Measurements from ENCODE around the gene ARPP19. TPM values are rescaled to one million over a fixed set of nuclear protein-coding genes. Genes with fewer than 3 reads are reported as not detected.
A peak's percentile ranks its signal among the peaks of the same experiment; 100 is the strongest.

ARPP19 gene
- total RNA-seq (2014; rRNA removed; shearing (Covaris generic)) (48.0 and 68.3 TPM in 2 replicates), total RNA-seq (2022) (92.9 and 101 TPM in 2 replicates), Bru-seq, nascent RNA (percentile 95 among the genes with signal in this experiment), BruChase-seq, experiment 1, labeled RNA remaining after a 6-hour chase (percentile 98 among the genes with signal in this experiment), BruChase-seq, experiment 2, labeled RNA remaining after a 2-hour chase (percentile 99 among the genes with signal in this experiment)
- long read RNA-seq, full-length matches to known transcripts = 83 of 94 reads
- long read RNA-seq, partial matches to known transcripts = 0 of 94 reads
- long read RNA-seq, other reads (novel, unspliced or antisense) = 11 of 94 reads

- H3K36me3 ChIP-seq (ENCODE audit: insufficient read depth, low read length) = peaks cover 30% of the 10 kb centered on the region
- CTCF ChIA-PET (ENCODE audit: unreplicated experiment) = no interaction called here
- peaks cover 30% of the 10 kb centered on the region for H3K4me1 ChIP-seq (ENCODE audit: insufficient read depth, low read length, poor library complexity, severe bottlenecking)
- H3K4me2 ChIP-seq (ENCODE audit: low read length) = peak within 1 kb of the TSS; percentile 93
- H2AFZ ChIP-seq (ENCODE audit: low read length) = peak within 1 kb of the TSS; percentile 98
- intact Hi-C loops (cut with micrococcal nuclease; ENCODE audit: unreplicated experiment) = loop anchor here (1.0 kb wide), 5 partner anchors 103 to 313 kb away; no protein-coding TSS in a partner anchor
- no peaks in the 10 kb centered on the region for H3K9me2 ChIP-seq (ENCODE audit: insufficient read depth, low read length)
- TF ChIP-seq EZH2phosphoT487 (IDR thresholded peaks at IDR 0.05; ENCODE audit: borderline replicate concordance, low read depth, low read length) = no peak
- peak; percentile 58 for TF ChIP-seq CTCF (conservative IDR thresholded peaks at IDR 0.05; ENCODE audit: low read length)
- H4K20me1 ChIP-seq (ENCODE audit: insufficient read depth, low read length) = peaks cover 13% of the 10 kb centered on the region
- peaks cover 47% of the 10 kb centered on the region for H3K79me2 ChIP-seq (ENCODE audit: insufficient read depth, low read depth, low read length)
- no peaks in the 10 kb centered on the region for H3K9me3 ChIP-seq (ENCODE audit: low read length)
- POLR2A ChIA-PET = interaction anchor here (0.6 to 1.7 kb wide), 3 partner anchors 10 to 114 kb away, joined by 3 to 6 read pairs (median 3); no protein-coding TSS in a partner anchor
- H3K27ac ChIP-seq (ENCODE audit: low read depth, low read length, poor library complexity, severe bottlenecking) = peak within 1 kb of the TSS; percentile 75
- H3K4me3 ChIP-seq (ENCODE audit: low read depth, low read length, poor library complexity, severe bottlenecking) = peak within 1 kb of the TSS; percentile 85
- peak; percentile 90 for DNase-seq (ENCODE audit: low spot score)
- BruUV-seq (replicated peaks) = no TSS peak
Observed at GRCh38 chr15:52568601-52569585, at the start of gene ARPP19. TSS of gene ARPP19 (minus strand) at chr15:52569030. CDS start at chr15:52568892, 138 bp downstream.

GRCh38 chr15:52617026-52617425 lies 48.2 kb upstream of the ARPP19 start:
- TF ChIP-seq EZH2phosphoT487 (IDR thresholded peaks at IDR 0.05; ENCODE audit: borderline replicate concordance, low read depth, low read length) = no peak
- no peak for TF ChIP-seq CTCF (conservative IDR thresholded peaks at IDR 0.05; ENCODE audit: low read length)
- intact Hi-C loops (cut with micrococcal nuclease; ENCODE audit: unreplicated experiment) = no loop called here
- H3K9me3 ChIP-seq (ENCODE audit: low read length) = no peaks in the 10 kb centered on the region; the same call in 1 of the 2 replicates
- DNase-seq (ENCODE audit: low spot score) = no peak
- H3K4me3 ChIP-seq (ENCODE audit: low read depth, low read length, poor library complexity, severe bottlenecking) = no peak overlapping the region
- CTCF ChIA-PET (ENCODE audit: unreplicated experiment) = interaction anchor here (0.6 kb wide), 1 partner anchor 20 kb away, joined by 3 read pairs; no protein-coding TSS in a partner anchor
- H3K27ac ChIP-seq (ENCODE audit: low read depth, low read length, poor library complexity, severe bottlenecking) = no peak overlapping the region
- no peak overlapping the region for H2AFZ ChIP-seq (ENCODE audit: low read length)
- no peaks in the 10 kb centered on the region for H4K20me1 ChIP-seq (ENCODE audit: insufficient read depth, low read length)
- no peak overlapping the region for H3K4me2 ChIP-seq (ENCODE audit: low read length)
- no peaks in the 10 kb centered on the region for H3K79me2 ChIP-seq (ENCODE audit: insufficient read depth, low read depth, low read length)
- H3K9me2 ChIP-seq (ENCODE audit: insufficient read depth, low read length) = no peaks in the 10 kb centered on the region
- H3K4me1 ChIP-seq (ENCODE audit: insufficient read depth, low read length, poor library complexity, severe bottlenecking) = no peaks in the 10 kb centered on the region
- no TSS peak for BruUV-seq (replicated peaks)
- H3K36me3 ChIP-seq (ENCODE audit: insufficient read depth, low read length) = peaks cover 87% of the 10 kb centered on the region
- POLR2A ChIA-PET = interaction anchor here (0.6 to 1.1 kb wide), 2 partner anchors 21 to 22 kb away, joined by 3 read pairs; no protein-coding TSS in a partner anchor
